ENCODE measurements around the gene KMT2A.

DNA sequence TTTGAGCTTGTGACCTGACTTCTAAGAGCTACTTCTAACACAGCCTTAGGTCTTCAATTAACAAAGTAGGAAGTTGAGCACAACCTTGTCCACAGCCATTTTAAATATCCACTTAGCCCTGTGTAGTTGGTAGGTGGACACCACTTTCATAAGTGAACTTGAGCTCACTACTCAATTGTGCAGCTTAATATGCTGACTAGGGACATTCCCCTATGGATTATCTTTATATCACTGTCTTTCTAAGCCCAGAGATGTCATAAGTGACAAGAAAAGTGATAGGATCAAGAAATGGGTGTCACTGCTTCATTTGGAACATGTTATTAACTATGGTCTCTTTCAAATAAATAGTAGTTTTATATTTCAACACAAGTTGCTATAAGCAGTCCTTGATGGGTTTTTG is 38.8 kb upstream of the KMT2A start:
- TF ChIP-seq CTCF (IDR thresholded peaks at IDR 0.05) (no peak), EP300 (IDR thresholded peaks at IDR 0.05) (no peak), POLR2A (IDR thresholded peaks at IDR 0.05) (no peak), POLR2AphosphoS5 (IDR thresholded peaks at IDR 0.05) (no peak)
